HG02588 (cell line): Measurements from ENCODE around the gene WNT3.
"Not testable (repeated sequence)": the region's sequence is repeated elsewhere in the genome, so short reads cannot be mapped to it uniquely, and the experiment has no call there.

Experiments
- ATAC-seq: cut with Tn5 transposase; IDR thresholded peaks from one replicate; pipeline ENCODE4 v1.9.1; 2021; ENCODE audit warnings: mild to moderate bottlenecking, moderate library complexity; ENCODE audit not compliant: unreplicated experiment

WNT3 gene, protein sequence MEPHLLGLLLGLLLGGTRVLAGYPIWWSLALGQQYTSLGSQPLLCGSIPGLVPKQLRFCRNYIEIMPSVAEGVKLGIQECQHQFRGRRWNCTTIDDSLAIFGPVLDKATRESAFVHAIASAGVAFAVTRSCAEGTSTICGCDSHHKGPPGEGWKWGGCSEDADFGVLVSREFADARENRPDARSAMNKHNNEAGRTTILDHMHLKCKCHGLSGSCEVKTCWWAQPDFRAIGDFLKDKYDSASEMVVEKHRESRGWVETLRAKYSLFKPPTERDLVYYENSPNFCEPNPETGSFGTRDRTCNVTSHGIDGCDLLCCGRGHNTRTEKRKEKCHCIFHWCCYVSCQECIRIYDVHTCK

DNA sequence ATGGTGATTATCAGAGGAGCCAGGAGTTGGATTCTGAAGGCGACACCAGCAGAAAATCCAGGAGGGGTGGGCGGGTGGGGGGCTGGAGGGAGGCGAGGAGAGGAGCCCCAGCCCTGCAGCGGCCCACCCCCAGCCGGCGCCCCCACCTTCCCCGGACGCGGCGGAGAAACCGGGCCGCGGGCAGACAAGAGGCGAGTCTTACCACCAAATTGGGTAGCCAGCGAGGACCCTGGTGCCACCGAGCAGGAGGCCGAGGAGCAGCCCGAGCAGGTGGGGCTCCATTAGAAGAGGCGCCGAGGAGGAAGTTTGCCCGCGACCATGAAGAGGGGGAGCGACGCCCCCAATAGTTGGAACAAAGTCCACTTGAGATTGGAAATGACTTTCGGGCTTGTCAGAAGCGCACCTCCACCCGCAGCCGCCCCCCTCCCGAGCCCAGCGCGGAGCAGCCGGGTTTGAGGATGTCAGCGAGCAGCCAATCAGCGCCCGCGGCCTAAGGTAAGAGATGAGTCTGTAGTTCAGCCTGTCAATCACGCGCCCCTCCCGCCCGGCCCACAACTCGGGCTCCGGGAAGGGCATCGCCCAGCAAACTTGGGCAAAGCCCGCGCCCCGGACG lies at the start of gene WNT3:
Gene WNT3, minus strand, starts transcription at position 377 of the 613 bp plus-strand sequence. Its CDS starts 95 bp downstream, at position 282.
- ATAC-seq = no peak

DNA sequence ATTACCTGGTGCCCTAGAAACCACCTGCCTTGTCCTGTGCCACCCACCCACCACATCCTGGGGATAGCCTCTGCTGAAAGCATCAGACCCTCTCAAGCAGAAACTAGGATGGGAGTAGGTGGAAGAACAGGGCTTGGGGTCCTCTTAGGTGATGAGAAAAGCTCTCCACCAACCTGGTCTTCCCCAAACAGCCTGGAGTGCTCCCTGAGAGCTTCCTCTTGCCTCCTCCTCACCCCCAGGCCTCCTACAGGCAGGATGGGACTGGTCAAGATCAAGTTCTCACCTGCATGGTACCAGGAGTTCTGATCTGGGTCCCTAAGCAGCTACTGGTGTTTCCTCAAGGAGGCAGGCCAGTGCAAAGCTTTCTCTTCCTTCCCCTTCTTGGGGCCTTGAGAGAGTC lies 48.3 kb upstream of the WNT3 start:
- ATAC-seq = no peak

DNA sequence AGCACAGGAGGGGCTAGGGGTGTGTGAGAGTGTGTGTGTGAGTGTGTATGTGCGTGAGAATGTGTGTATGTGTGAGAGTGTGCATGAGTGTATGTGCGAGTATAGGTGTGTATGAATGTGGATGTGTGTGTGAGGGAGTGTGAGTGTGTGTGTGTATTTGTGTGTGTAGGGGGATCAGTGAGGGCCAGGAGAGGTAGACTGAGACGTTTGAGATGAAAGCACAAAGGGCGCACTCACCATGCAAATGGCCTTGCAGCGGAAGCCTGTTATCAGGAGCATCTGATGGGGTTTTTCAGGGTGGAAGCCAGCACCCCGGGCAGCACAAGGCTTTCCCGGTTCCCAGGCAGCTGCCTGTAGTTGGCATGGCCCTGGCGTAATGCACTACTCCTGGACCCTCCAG lies 47.8 kb upstream of the WNT3 start:
- no peak for ATAC-seq

DNA sequence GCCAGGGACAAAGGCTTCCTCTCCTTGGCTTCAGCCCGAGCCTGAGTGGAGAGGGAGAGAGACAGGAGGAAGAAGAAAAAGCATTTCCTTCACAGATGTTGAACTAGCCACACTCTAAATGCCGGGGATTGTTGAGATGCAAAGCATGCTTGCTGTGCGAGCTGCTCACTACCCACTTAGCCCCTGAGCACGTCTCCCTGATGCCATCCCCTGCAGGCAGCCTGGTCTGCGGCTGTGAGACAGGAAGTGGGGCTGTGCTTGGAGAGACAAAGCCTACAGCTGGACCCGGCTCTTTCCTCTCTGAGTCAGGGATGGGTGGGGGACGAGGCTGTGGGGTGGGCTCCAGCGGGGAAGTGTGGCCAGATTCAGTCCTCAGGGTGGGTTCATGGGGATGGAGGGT lies 46.6 kb upstream of the WNT3 start:
- ATAC-seq = no peak

DNA sequence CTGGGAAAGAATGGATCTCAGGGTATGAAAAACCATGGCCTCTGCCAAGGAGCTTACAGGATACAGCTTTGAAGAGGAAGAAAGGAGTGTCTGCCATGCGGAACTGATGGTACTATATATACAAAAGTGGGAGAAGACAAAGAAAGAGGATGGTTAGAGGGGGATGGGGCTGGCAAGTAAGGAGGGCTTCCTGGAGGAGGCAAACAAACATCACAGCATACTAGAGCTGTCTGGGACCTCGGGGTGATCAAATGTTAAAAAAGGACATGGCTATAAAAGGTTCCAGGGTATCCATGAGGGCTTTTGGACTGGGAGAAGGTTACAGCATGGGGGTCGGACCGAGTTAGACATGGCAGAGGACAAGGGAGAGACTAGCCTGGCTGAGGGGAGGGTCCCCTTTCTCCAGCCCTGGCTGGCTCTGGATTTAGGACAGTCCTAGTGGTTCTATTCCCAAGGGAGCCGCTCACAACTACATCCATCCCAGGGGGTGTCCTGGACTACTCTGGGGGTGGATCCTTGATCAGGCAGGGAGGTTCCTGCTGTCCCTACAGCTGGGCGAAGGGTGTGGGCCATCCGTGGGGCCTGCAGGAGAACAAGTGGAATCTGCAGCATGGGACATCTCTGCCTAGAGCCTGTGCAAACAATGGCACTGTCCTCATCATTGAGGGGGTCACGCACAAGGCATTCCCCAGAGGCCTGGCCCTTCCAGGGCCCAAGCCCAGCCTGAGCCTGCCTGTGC lies 45.1 kb upstream of the WNT3 start:
- ATAC-seq = no peak

DNA sequence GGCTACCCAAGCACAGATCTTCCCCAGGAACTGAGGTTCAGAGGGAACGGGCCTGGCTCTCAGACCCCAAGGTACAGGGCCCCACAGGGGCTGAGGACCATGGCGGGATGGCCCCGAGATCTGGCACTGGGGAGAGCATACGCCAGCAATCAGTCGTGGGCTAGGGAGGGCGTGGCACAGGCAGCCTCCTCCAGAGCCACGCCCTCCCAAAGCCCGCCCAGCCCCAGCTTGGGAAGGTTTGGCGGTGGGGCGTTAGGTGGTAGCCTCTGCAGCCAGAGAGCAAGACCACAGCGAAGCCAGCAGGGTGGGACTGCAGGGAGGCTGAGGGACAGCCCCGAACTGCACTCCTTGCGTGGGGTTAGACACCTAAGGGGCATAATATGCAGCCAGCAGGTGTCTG lies 44.5 kb upstream of the WNT3 start:
- ATAC-seq = no peak

DNA sequence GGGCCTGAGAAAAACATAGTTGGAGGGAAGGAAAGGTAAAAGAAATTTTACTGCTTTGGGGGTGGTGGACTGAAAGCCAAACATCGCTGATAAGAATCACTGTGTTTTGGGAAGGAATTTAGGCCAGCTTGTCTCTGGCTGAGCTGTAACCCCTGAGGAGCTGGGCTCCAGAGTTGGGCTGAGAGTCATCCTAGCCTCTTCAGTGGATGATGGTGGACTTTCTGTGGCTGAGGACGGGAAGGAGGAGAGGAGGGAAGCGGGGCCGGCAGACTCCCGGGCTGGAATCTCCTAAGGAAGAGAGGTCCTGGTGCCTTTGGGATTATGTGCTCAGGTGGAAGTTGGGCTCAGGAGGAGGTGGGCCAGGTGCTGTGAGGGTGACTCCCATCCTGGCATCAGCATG lies 41.5 kb upstream of the WNT3 start:
- ATAC-seq = no peak

DNA sequence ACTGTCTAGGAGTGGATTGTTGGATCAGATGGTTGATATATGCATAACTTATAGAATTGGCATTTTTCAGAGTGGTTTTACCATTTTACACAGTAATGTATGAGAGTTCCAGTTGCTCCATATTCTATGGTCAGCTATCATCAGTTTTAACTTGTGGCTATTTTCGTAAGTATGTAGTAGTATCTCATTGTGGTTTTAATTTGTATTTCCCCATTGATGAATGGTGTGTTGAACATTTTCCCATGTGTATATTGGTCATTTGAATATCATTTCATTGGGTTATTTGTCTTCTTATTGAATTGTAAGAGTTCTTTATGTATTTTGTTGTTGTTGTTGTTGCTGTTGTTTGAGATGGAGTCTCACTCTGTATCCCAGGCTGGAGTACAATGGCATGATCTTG lies 39.1 kb upstream of the WNT3 start:
- no peak for ATAC-seq

DNA sequence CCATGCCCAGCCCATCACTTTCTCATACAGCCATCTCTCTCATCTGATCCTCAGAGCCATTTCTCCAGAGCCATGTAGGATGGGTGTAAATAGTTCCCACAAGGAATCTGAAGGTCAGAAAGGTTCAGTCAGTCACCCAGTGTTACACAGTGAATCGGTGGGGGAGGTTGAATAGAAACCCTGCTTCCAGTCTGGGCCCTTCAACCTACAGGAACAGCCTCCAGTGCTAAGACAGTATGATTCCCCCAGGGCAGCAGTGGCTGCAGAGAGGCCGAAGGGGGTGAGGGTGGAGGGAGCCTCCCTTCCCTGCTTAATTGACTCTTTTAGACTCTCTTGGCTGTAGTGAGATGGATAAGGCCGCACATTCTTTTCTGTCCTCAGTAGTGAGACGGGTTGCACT lies 36.5 kb upstream of the WNT3 start:
- no peak for ATAC-seq

DNA sequence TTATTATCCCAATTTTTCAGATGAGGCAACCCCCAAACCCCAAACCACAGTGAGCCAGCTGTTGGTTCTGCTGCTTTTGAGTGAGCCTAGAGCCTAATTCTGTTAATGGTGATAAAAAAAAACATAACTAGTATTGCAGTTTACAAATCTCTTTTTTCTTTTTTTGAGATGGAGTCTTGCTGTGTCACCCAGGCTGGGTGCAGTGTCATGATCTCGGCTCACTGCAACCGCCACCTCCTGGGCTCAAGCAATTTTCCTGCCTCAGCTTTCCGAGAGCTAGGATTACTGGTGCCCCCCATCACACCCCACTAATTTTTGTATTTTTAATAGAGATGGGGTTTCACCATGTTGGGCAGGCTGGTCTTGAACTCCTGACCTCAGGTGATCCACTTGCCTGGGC lies 36.0 kb upstream of the WNT3 start:
- no peak for ATAC-seq

DNA sequence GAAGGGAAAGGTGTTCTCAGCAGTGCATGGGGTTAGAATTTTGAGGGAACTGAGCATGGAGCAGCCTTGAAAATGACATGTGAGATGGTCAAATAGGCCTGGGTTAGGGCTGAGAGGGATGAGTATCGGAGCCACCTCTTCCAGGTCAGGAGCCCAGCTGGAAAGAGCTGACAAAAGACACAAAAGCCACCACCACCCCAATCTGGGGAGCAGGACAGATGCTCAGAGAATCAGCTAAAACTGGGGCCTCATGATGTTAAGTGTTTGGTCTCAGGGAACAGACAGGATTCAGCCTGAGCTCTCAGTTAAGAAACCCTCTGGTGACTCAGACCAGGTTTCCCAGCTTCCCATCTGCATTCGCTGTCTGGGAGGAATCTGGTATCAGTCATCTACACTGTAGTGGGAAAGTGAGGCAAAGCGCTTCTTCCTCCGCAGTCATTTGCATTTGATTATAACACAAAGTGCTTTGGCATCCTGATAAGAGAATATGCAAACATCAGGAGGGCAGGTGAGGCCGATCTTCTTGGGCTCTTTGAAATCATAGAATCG lies 35.5 kb upstream of the WNT3 start:
- no peak for ATAC-seq

DNA sequence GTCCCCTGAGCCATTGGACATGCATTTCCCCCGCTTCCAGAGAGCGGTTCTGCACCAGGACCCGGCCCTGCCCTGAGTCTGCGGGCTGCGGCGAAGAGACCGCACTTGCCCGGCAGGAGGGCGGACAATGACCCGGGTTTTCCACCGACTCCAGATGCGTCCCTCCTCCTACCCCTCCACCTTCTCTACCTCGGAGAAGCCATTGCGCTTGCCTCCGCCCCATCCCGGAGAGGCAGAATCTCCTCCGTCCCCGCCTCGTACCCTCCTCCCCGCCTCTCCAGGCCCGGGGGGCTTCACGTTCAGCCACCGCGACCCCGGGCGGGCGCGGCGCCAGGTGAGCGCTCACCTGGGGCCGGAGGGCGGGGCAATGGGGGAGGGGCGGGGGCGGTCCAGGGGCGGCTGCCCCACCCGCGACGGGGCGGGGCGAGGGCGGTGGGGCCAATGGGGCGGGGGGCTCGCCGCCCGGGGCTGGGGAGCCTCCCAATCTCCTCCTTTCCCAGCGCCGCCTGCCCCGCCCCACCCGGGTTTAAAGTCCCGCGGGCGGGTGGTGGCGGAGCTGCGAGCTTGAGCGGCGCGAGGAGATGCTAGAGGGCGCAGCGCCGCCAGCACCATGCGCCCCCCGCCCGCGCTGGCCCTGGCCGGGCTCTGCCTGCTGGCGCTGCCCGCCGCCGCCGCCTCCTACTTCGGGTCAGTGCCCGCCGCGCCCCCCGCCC lies 32.7 kb upstream of the WNT3 start, which contains the start of gene WNT9B:
Gene WNT9B, plus strand, starts transcription at position 555 of the 713 bp plus-strand sequence. Its CDS starts 56 bp downstream, at position 611.
- ATAC-seq = no peak

DNA sequence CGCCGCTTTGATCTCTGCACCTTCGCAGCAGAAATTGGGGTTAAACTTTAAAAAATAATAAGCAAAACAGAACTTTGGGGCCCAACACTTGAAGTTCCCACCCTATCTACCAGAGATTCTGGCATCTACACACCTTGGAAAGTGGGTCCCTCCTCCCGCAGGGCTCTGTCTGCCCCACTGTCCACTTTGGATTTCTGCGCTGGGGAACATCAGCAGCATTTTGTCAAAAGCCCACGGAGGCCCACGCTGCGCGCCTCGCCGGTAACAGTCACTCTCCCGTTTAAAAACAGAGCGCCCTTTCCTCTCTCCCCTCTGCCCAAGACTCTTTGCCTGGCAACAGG lies 32.2 kb upstream of the WNT3 start:
- ATAC-seq = no peak

DNA sequence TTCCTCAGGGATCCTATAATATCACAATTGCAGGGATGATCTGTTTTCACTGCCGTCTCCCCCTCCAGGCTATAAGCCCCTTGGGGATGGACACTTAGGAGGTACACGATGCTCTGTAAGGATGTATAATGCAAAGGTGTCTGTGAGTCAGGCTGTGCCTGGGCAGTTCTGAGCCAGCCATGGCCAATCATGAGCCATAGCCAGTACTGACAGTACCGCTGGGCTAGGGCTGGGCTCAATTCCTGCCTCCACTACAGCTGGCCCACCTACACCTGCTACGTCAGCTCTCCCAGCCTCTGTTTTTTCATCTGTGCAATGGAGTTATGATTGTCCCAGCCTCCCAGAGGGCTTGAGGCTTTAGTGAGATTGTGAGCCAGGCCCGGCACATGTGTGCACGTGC lies 30.0 kb upstream of the WNT3 start:
- ATAC-seq = no peak

DNA sequence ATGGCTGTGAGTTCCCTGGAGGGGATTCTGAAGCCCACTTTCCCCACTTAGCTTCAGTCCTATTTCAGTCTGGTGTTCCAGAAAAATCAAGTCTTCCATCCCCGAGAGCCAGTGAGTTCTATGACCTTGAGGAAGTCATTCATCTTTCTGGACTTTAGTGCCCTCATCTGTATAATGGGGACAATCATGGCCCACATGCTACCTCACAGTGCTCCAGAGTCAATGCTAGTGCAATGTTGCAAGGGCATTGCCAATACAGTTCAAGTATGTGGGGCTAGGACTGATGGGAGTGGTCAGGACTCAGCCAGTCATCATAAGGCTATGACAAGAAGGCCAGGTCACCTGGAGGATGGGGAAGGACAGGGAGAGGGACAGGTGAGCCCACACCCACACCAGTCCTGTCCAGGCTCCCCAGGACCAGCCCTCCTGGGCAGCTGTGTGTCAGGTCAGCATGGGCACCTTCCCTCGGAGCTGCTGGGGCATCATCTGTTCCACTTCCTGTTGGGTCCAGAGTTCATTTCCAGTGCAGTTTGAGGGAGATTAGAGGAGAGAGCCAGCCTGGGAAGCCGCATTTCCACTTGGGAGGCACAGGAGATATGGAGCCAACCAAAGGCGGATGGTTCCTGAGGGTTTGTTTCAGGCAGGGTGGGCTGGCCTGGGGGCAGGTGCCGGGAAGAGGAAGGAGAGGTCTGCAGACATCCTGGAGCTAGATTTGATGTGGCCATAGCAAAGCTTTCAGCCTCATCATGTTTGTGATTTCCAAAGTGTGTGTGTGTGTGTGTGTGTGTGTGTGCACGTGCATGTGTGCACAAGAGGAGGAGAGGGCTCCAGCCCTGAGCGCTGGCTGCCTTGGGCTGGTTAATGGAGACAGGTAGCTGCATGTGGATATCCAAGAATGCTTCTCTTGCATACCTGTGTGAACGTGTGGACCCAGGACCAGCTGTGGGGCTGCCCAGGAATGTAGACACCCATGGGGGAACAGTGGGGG lies 29.0 kb upstream of the WNT3 start:
- no peak for ATAC-seq

DNA sequence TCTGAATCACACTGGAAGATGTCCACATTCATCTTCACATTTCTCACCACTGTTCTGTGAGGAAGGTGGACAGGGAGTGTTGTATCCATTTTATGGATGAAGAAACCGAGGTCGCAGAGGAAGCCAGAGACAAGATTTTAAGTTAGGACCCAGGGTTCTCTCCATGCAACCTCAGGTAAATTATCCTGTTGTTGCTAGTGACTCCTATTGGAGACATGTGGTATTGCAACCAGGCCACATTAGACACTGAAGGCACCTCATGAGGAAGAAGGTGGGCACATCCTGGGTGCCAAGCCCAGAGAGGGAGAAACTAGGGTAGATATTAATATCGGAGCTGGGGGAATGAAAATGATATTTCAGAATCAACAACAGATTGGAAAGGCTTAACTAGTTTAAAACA lies 24.3 kb upstream of the WNT3 start:
- ATAC-seq = no peak

DNA sequence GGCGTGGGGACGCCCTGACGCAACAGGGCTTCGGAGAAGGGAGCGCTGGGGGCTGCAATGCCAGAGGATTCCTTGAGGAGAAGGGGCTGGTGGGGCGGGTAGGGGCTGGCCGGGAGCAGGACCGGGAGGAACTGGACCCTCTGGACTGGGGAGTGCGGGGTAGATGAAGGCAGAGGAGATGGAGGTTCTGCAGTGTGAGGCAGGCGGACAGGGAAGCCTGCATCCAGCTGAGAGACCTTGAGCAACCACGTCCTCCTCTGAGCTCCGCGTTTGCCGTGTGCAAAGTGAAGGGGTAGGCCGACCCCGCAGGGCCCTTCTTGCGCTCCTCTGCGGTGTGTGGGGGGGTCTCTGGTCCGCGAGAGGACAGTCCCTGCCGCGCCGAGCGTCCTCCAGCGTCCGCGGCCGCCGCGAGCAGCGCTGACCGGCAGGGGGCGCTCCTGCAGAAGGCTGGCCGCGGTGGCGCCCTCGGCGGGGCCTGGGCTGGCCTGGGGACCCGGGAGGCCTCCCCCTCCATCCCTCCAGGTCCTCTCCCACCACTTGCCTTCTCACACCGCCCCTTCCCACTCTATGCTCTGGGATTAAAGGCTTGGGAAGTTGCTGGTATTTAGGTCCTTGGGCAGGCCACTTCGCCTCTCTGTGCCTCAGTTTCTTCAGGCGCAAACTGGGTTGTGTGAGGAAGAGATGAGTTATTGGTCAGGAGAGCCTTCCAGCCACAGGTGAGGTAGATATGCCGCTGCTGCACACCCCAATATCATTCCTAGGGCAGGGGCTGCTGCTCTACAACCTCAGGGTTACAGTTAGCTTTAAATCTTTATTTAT lies 23.3 kb upstream of the WNT3 start:
- ATAC-seq = no peak

DNA sequence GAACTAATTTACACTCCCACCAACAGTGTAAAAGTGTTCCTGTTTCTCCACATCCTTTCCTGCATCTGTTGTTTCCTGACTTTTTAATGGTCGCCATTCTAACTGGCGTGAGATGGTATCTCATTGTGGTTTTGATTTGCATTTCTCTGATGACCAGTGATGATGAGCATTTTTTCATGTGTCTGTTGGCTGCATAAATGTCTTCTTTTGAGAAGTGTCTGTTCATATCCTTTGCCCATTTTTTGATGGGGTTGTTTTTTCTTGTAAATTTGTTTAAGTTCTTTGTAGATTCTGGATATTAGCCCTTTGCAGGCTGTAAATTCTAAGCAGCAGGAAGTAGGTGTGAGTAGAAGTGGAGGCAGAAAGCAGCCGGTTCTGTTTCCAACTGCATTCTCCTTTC lies 22.1 kb upstream of the WNT3 start:
- not testable (repeated sequence) for ATAC-seq

DNA sequence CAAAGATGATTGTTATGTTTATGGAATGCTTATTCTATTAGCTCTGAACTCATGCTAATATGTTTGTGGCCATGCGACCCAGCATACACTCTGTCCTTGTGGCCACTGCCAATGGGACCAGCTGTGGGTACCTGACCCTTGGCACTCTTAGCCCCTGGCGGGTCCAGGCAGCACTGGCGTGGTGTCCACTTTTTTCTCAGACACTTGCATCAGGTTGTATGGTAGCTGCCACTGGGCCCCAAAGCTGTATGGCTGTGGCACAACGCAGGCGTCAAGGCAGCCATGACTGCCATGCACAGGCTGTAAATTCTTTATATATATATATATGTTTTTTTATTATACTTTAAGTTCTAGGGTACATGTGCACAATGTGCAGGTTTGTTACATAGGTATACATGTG lies 20.7 kb upstream of the WNT3 start:
- no peak for ATAC-seq
